Stomach (tissue), 4 donors: ENCODE measurements around the gene PCYT2.

Source experiments
- CTCF ChIP-seq, 7 experiments: fragments of 450-650 bp in 4 of 7; fragments of 200-600 bp in 3 of 7; sonication (generic) in 3 of 7; IDR thresholded peaks; one replicate each; pipeline ENCODE4 v1.5.1; 2016 to 2019; ENCODE audit warnings: antibody characterized with exemption in 7 of 7, control low read depth in 2 of 7, mild to moderate bottlenecking in 1 of 7
- EP300 ChIP-seq: sonication (generic); formaldehyde crosslinking; IDR thresholded peaks from one replicate; pipeline ENCODE4 v1.6.1; 2017; ENCODE audit warnings: antibody characterized with exemption
- POLR2A ChIP-seq, 4 donors: fragments of 450-650 bp; IDR thresholded peaks; one replicate each; pipeline ENCODE4 v1.6.1; 2016; ENCODE audit warnings: antibody characterized with exemption in 4 of 4, control low read depth in 2 of 4, mild to moderate bottlenecking in 1 of 4, moderate library complexity in 1 of 4
- POLR2AphosphoS5 ChIP-seq, 3 donors: sonication (generic); formaldehyde crosslinking; IDR thresholded peaks; one replicate each; pipeline ENCODE4 v1.6.1; 2016; ENCODE audit warnings: antibody characterized with exemption in 3 of 3

GRCh38 chr17:81902653-81903414, 8.4 kb downstream of the PCYT2 start:
- TF ChIP-seq CTCF (IDR thresholded peaks at IDR 0.05) (no peak), POLR2AphosphoS5 (IDR thresholded peaks at IDR 0.05) (no peak), POLR2A (IDR thresholded peaks at IDR 0.05) (no peak), EP300 (no peak)
